K562 (cell line): ENCODE results near the gene HOXA5.

ENCODE experiments used
- BHLHE40 ChIP-seq: IDR thresholded peaks from 2 replicates; pipeline ENCODE4 v1.6.1; 2011; ENCODE audit warnings: low read length, improper control_type of control experiment
- CEBPB ChIP-seq: fragments of 450-650 bp; IDR thresholded peaks from 2 replicates; pipeline ENCODE4 v1.6.1; 2016; ENCODE audit warnings: missing genetic modification characterization, missing compliant biosample characterization
- EGR1 ChIP-seq: fragments of 450-650 bp; conservative IDR thresholded peaks from 2 replicates; pipeline ENCODE4 v1.6.1; 2017; ENCODE audit warnings: mild to moderate bottlenecking
- ESRRA ChIP-seq: fragments of 450-650 bp; IDR thresholded peaks from 2 replicates; pipeline ENCODE4 v1.6.1; 2014; ENCODE audit warnings: low read depth, mild to moderate bottlenecking, moderate library complexity, borderline replicate concordance
- JUN ChIP-seq, 2 experiments: sonication (generic) in 1 of 2; formaldehyde crosslinking in 1 of 2; IDR thresholded peaks; 2 replicates each; pipeline versions ENCODE4 v1.6.1 to v1.8.0; 2012 to 2022; ENCODE audit warnings: borderline replicate concordance in 2 of 2, mild to moderate bottlenecking in 2 of 2, improper control_type of control experiment in 1 of 2, low read depth in 1 of 2, low read length in 1 of 2, missing genetic modification reagents in 1 of 2
- POLR2A ChIP-seq: fragments of 450-650 bp; conservative IDR thresholded peaks from 2 replicates; pipeline ENCODE4 v1.6.1; 2016
- POLR2AphosphoS5 ChIP-seq: IDR thresholded peaks from 2 replicates; pipeline ENCODE4 v1.6.1; 2011; ENCODE audit warnings: mild to moderate bottlenecking, low read depth, low read length, moderate library complexity; ENCODE audit not compliant: control insufficient read depth, insufficient read depth
- RBM14 ChIP-seq: fragments of 200-400 bp; formaldehyde crosslinking; IDR thresholded peaks from 2 replicates; pipeline ENCODE4 v1.6.1; 2018; ENCODE audit warnings: low read depth, mild to moderate bottlenecking, low read length, moderate library complexity, borderline replicate concordance; ENCODE audit not compliant: insufficient read depth
- ZC3H8 ChIP-seq: fragments of 450-650 bp; IDR thresholded peaks from 2 replicates; pipeline ENCODE4 v1.6.1; 2017
- ZFP36 ChIP-seq: fragments of 150-350 bp; IDR thresholded peaks from 2 replicates; pipeline ENCODE4 v1.6.1; 2018; ENCODE audit warnings: low read length, low read depth; ENCODE audit not compliant: partially characterized antibody
- TF ChIP-seq, protein P1 (sequence below): sonication (generic); formaldehyde crosslinking; IDR thresholded peaks from 2 replicates; pipeline ENCODE4 v1.8.0; 2023; ENCODE audit warnings: mild to moderate bottlenecking, missing genetic modification reagents
- TF ChIP-seq, protein P2 (sequence below), 2 experiments: fragments of 450-650 bp in 1 of 2; sonication (generic) in 1 of 2; formaldehyde crosslinking in 1 of 2; IDR thresholded peaks; 2 replicates each; pipeline versions ENCODE4 v1.7.1 to v1.9.0; 2016 to 2022; ENCODE audit warnings: inconsistent platforms in 1 of 2, mild to moderate bottlenecking in 1 of 2, missing genetic modification reagents in 1 of 2
- TF ChIP-seq, protein P3 (sequence below), 3 experiments: IDR thresholded peaks in 2 of 3; conservative IDR thresholded peaks in 1 of 3; 2 replicates each; pipeline ENCODE4 v1.5.1; 2011 to 2012; ENCODE audit warnings: low read length in 3 of 3, mild to moderate bottlenecking in 3 of 3, control low read depth in 2 of 3, improper control_type of control experiment in 1 of 3, inconsistent platforms in 1 of 3, low read depth in 1 of 3, mixed read lengths in 1 of 3, moderate library complexity in 1 of 3; ENCODE audit not compliant: insufficient read depth in 2 of 3

DNA sequence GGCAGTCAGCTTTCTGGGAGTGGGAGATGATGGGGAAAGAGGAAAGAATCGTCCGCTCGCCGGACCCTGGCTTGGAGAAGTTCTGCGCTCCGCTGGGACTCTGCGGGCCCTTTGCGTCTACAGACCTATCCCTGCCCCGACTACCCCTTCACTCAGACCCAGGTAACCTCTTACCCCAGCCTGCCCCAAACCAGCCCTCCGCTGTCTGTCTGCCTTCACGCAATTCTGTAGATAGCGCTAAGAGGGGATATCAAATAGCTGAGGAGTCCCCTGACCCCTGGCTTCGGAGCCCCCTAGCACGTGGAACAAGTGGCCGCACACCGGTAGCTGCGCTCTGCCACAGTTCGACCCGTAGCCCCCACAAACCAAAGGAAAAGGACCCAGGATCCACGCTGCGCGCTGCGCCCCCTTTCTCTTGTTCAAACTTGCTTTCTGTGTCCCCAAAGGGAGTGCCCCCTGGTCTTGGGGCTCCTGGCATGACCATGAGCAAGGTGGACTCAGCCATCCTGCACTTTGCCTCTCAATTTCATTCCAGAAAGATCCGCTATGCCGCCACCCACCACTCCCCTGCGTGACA is 19.9 kb downstream of the HOXA5 start:
- no peak for TF ChIP-seq RBM14
- no peak for TF ChIP-seq JUN (IDR thresholded peaks at IDR 0.05; ENCODE audit: borderline replicate concordance, low read depth, low read length)
- TF ChIP-seq JUN (CRISPR knock-in tag; IDR thresholded peaks at IDR 0.05; ENCODE audit: borderline replicate concordance): no peak
- no peak for TF ChIP-seq ESRRA
- TF ChIP-seq ZC3H8: no peak
- no peak for TF ChIP-seq BHLHE40
- TF ChIP-seq, protein P1, sequence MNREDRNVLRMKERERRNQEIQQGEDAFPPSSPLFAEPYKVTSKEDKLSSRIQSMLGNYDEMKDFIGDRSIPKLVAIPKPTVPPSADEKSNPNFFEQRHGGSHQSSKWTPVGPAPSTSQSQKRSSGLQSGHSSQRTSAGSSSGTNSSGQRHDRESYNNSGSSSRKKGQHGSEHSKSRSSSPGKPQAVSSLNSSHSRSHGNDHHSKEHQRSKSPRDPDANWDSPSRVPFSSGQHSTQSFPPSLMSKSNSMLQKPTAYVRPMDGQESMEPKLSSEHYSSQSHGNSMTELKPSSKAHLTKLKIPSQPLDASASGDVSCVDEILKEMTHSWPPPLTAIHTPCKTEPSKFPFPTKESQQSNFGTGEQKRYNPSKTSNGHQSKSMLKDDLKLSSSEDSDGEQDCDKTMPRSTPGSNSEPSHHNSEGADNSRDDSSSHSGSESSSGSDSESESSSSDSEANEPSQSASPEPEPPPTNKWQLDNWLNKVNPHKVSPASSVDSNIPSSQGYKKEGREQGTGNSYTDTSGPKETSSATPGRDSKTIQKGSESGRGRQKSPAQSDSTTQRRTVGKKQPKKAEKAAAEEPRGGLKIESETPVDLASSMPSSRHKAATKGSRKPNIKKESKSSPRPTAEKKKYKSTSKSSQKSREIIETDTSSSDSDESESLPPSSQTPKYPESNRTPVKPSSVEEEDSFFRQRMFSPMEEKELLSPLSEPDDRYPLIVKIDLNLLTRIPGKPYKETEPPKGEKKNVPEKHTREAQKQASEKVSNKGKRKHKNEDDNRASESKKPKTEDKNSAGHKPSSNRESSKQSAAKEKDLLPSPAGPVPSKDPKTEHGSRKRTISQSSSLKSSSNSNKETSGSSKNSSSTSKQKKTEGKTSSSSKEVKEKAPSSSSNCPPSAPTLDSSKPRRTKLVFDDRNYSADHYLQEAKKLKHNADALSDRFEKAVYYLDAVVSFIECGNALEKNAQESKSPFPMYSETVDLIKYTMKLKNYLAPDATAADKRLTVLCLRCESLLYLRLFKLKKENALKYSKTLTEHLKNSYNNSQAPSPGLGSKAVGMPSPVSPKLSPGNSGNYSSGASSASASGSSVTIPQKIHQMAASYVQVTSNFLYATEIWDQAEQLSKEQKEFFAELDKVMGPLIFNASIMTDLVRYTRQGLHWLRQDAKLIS (CRISPR knock-in tag): no peak
- TF ChIP-seq, protein P2, sequence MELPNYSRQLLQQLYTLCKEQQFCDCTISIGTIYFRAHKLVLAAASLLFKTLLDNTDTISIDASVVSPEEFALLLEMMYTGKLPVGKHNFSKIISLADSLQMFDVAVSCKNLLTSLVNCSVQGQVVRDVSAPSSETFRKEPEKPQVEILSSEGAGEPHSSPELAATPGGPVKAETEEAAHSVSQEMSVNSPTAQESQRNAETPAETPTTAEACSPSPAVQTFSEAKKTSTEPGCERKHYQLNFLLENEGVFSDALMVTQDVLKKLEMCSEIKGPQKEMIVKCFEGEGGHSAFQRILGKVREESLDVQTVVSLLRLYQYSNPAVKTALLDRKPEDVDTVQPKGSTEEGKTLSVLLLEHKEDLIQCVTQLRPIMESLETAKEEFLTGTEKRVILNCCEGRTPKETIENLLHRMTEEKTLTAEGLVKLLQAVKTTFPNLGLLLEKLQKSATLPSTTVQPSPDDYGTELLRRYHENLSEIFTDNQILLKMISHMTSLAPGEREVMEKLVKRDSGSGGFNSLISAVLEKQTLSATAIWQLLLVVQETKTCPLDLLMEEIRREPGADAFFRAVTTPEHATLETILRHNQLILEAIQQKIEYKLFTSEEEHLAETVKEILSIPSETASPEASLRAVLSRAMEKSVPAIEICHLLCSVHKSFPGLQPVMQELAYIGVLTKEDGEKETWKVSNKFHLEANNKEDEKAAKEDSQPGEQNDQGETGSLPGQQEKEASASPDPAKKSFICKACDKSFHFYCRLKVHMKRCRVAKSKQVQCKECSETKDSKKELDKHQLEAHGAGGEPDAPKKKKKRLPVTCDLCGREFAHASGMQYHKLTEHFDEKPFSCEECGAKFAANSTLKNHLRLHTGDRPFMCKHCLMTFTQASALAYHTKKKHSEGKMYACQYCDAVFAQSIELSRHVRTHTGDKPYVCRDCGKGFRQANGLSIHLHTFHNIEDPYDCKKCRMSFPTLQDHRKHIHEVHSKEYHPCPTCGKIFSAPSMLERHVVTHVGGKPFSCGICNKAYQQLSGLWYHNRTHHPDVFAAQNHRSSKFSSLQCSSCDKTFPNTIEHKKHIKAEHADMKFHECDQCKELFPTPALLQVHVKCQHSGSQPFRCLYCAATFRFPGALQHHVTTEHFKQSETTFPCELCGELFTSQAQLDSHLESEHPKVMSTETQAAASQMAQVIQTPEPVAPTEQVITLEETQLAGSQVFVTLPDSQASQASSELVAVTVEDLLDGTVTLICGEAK (IDR thresholded peaks at IDR 0.05): no peak
- TF ChIP-seq, protein P2 (CRISPR knock-in tag; IDR thresholded peaks at IDR 0.05): no peak
- TF ChIP-seq, protein P3, sequence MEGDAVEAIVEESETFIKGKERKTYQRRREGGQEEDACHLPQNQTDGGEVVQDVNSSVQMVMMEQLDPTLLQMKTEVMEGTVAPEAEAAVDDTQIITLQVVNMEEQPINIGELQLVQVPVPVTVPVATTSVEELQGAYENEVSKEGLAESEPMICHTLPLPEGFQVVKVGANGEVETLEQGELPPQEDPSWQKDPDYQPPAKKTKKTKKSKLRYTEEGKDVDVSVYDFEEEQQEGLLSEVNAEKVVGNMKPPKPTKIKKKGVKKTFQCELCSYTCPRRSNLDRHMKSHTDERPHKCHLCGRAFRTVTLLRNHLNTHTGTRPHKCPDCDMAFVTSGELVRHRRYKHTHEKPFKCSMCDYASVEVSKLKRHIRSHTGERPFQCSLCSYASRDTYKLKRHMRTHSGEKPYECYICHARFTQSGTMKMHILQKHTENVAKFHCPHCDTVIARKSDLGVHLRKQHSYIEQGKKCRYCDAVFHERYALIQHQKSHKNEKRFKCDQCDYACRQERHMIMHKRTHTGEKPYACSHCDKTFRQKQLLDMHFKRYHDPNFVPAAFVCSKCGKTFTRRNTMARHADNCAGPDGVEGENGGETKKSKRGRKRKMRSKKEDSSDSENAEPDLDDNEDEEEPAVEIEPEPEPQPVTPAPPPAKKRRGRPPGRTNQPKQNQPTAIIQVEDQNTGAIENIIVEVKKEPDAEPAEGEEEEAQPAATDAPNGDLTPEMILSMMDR (IDR thresholded peaks at IDR 0.05 in 2 of 3, conservative IDR thresholded peaks at IDR 0.05 in 1 of 3; ENCODE audit: insufficient read depth in 2 of 3, low read depth in 1 of 3, low read length in 3 of 3): no peak
- TF ChIP-seq ZFP36: no peak
- TF ChIP-seq CEBPB (tag): no peak
- no peak for TF ChIP-seq POLR2AphosphoS5
- no peak for TF ChIP-seq EGR1
- no peak for TF ChIP-seq POLR2A
